Left hindlimb (tissue), 1 donor: ENCODE data around the gene PPP1R12C.
A peak's percentile ranks its signal among the peaks of the same experiment; 100 is the strongest.
"Not testable (repeated sequence)": the region's sequence is repeated elsewhere in the genome, so short reads cannot be mapped to it uniquely, and the experiment has no call there.

Source experiments
- DNase-seq: peaks from one replicate; pipeline ENCODE4 v3.0.0-alpha.2; 2018

PPP1R12C gene

DNA sequence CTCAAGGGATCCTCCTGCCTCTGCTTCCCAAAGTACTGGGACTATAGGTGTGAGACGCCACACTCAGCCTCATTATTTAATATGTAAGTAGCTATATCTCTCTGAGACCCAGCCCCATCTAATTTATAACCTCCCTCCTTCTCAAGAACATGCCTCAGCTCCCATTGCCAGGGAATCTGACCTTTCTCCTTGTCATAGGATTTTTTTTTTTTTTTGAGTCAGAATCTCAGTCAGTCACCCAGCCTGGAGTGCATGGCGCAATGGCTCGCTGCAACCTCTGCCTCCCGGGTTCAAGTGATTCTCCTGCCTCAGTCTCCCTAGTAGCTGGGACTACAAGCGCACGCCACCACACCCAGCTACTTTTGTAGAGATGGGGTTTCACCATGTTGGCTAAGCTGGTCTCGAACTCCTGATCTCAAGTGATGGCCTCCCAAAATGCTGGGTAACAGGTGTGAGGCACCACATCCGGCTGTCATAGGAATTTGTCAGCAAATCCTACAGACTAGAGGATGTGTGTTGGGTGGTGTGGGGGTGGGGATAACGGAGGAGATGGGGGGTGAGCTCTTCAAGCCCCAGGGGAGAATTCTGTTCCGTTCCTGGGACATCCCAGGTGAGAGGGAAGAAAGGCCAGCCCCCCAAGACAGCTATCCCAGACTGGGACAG lies 46.8 kb downstream of the PPP1R12C start:
- no peak for DNase-seq

DNA sequence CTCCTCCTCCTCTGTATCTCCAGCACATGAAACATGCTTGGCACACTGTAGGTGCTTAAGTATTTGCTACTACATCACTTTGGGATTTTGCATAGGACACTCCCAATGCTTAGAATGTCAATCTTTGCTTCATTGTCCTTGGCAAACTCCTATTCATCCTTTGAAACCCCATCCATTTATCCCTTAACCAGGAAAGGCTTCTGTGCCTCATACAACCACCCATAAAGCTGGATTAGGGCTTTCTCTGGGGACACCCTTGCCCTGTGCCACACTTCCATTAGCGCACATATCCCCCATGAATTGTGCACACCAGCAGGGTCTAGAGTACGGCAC lies 47.6 kb downstream of the PPP1R12C start:
- no peak for DNase-seq

DNA sequence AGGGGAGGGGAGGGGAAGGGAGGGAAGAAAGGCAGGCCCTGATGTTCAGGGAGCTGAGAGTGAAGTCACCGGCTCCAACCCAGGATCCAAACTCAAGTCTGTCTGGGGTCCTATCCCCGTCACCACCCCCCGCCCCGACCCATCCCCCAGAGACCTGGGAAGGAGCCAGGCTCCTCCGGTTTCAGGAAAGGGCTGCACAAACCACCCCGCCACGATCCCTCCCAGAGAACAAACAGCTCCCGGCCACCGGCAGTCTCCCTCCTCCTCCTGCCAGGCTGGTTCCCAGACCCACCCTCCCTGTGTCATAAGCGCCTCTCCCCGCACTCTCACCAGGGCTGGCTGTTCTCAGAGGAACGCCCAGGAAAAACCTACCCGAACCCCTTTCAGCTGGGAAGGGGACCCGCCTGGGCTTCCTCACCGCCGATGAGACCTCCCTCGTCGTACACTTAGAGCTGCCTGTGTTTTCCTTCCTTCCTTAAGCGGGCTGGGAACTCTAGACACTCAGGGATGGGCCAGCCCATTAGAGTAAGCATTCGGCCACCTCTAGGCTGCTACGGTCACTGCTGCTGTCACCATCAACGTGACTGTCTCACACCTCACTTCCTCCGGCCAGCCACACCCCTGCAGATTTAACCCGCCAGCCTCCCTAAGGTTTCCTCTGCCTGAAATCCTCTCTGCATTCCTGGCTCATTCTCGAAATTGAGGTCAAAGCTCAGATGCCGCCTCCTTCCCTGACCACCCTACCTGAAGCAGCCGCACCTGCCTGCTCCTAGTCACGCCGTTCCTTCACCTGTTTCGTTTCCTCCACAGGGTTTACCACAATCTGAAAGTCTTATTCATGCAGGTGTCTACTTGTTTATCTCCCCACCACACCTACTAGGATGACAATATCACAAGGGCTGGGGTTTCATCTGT lies 48.2 kb downstream of the PPP1R12C start:
- peak; percentile 66 for DNase-seq

DNA sequence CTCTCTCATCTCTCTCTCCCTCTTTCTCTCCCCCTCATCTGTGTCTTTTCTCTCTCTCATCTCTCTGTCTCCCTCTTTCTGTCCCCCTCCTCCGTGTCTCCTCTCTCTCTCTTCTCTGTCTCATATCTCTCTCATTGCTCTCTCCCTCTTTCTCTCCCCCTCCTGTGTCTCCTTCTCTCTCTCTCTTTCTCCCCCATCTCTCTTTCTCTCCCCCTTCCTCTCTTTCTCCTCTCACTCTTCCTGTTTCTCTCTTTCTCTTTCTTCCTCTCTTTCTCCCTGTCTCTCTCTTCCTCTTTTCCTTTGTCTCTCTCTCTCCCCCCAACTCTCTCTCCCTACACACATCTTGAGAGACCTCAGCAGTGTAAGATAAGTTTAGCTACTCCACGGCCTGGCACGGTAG lies 49.6 kb downstream of the PPP1R12C start:
- no peak for DNase-seq

DNA sequence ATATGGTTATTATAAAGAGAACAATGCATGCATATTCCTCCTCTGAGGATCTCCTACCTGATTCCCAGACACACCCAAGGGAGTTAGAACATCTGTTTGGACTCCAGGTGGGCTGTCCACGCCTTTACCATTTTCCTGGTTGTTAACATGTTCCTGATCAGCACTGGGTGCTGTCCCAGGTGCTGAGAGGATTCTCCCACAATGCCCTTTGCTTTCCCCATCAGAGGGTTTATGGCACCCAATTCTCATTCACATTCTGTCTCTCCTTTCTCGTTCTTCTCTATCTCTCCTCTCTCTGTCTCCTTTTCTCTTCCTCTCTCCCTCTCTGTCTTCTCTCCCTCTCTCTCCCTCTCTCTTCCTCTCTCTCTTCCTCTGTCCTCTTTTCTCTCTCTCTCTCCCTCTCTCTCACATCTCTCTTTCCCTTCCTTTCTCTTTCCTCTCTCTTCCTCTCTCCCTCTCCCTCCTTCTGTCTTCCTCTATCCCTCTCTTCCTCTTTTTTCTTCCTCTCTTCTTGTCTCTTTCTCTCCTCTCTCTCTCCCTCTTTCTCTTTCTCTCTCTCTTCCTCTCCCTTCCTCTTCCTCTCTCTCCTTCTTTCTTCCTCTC lies 51.2 kb downstream of the PPP1R12C start:
- DNase-seq, result no peak

DNA sequence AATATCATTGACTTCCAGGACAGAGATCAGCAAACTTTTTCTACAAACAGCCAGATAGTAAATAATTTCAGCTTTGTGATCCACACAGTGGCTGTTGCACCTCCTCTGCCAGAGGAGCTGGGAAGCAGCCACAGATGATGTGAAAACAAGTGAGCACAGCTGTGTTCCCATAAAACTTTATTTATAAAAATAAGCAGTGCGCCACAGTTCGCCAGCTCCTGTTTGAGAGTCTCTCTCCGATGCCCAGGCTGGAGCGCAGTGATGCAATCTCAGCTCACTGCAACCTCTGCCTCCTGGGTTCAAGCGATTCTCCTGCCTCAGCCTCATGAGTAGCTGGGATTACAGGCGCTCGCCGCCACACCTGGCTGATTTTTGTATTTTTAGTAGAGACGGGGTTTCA lies 51.9 kb downstream of the PPP1R12C start:
- DNase-seq, result not testable (repeated sequence)

DNA sequence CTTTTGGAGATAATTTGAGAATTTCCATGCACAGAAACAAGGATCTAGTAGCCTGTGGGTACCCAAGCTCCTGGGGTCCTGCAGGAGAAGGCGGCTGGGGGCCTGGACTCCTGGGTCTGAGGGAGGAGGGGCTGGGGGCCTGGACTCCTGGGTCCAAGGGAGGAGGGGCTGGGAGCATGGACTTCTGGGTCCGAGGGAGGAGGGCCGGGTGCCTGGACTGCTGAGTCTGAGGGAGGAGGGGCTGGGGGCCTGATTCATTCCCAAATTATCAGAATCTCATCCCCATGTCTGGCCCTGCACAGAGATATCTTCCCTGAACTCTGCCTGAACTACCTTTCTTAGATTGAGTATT lies 54.0 kb downstream of the PPP1R12C start:
- DNase-seq, result no peak

DNA sequence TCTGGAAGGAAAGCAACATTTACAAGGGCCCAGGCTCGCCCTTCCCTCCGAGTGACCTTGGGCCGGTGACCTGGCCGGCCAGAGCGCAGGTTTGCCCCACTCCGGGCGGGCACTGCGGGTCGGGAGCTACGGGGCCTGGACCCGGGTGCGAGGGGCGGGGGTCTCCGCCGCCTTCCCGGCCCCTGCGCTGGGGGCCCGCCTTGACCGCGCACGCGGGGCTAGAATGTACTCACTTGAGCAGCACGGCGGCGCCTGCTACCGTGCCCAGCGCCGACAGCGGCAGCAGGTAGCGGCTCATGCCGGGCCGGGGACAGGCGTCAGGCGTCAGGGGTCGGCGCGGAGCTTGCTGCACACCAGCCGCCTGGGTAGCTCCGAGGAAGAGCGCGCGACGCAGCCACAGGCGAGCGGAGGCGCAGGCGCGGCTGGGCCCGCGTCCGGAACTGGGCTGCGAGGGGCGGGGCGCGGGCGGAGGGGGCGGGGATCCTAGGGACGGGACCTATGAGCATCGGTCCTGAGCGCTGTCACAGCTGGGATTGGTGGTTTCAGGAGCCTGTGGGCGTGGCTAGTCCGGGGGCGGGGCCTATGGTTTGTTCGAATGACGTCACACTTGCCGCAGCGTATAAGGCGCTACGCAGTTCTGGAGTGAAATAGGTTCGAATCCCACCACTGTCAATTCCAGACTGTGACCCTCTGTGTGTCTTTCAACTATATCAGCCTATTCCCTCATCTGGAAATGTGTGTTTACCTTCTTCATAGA lies 54.5 kb downstream of the PPP1R12C start, which contains the start of gene RDH13:
RDH13 (minus strand) TSS at position 414 of the 757 bp plus-strand sequence; CDS start at position 298, 116 bp downstream.
- peak; percentile 97 for DNase-seq

DNA sequence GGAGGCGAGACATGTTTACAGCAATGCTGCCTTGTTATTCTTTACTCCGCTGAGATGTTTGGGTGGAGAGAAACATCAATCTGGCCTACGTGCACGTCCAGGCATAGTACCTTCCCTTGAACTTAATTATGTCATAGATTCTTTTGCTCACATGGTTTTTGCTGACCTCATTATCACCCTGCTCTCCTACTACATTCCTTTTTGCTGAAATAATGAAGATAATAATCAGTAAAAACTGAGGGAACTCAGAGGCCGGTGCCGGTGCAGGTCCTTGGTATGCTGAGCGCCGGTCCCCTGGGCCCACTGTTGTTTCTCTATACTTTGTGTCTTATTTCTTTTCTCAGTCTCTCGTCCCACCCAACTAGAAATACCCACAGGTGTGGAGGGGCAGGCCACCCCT lies 57.1 kb downstream of the PPP1R12C start:
- not testable (repeated sequence) for DNase-seq

DNA sequence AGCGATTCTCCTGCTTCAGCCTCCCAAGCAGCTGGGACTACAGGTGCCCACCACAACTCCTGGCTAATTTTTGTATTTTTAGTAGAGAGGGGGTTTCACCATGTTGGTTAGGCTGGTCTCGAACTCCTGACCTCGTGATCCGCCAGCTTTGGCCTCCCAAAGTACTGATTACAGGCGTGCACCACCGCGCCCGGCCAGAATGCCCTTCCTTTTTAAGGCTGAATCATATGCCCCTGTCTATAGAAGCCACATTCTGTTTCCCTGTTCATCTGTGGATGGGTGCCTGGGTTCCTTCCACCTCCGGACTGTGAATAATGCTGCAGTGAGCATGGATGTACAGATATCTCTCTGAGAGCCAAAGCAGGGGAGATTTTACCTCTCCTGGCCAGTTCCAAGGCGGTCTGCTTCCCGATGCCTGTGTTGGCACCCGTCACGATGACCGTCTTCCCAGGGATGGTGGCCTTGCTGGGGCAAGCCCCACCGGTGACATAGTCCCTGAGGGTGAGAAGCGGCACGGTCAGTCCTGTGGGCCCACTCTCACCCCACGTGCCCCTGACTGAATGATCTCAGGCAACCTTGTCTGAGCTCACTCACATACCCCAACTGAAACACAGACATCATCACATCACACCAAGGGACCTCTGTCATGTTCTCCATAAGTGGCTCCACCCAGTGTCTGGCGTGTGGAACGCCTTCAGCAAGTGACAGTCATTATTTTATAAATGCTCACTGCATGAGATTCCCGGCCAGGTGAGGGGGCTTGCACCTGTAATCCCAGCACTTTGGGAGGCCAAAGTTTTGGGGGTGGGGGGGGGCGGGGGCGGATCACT lies 58.4 kb downstream of the PPP1R12C start:
- no peak for DNase-seq

DNA sequence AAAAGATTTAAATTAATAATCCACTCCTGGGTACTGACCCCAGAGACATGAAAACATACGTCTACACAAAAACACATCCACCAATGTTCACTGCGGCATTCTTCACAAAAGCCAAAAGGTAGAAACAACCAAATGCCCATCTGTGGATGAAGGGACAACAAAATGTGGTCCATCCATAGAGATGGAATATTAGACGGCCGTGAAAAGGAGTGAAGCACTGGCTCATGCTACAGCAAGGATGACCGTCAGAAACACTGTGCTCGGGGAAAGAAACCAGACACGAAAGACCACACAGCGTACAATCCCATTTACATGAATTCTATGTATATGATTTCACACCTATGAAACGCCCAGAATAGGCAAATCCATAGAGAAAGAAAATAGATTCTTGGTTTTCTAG lies 60.6 kb downstream of the PPP1R12C start:
- no peak for DNase-seq

DNA sequence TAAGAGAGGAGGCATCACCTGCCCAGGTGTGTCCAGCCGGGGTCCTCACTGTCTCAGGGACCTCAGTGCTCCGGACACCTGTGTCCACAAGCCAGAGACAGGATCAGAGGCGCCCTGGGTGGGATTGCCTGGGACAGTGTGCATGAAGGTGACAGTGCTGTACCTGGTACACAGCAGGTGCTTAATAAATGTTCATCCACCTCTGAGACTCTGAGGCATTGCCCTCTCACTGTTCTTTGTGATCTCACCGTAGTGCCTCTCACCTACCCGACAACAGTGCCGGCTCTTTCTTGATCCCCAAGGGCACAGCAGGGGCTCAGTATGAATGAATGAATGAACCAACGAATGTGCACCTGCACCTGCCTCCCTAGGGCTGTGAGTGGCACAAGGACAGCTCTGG lies 63.7 kb downstream of the PPP1R12C start:
- no peak for DNase-seq

DNA sequence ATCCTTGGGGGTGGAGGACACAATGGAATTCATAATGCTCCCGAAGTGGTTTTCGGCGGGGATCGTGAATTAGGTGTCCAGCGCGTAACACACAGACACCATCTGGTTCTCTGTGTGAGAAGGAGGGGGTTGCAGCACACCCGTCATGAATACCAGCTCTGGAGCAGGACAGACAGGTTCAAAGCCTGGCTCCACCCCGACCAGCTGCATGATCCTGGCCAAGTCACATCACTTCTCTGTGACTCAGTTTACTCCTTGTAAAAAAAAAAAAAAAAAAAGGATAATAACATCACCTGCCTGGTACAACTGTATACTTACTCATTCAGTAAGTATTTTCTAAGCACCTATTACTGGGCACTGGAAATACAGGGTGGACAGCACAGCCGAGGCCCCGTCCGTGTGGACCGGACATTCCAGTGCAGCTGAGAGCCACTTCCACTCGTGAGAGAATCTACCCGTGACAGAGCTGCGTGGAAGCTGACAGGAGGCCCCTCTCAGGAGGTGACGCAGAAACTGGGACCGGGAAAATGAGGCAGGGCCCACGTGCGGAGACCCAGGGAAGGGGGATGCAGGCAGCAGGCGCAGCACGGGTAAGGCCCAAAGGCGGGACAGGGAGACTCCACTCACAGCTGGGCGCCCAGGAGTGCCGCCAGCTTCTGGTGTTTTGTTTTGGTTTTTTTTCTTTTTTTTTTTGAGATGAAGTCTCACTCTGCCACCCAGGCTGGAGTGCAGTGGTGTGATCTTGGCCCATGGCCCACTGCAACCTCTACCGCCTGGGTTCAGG lies 66.5 kb downstream of the PPP1R12C start:
- no peak for DNase-seq

DNA sequence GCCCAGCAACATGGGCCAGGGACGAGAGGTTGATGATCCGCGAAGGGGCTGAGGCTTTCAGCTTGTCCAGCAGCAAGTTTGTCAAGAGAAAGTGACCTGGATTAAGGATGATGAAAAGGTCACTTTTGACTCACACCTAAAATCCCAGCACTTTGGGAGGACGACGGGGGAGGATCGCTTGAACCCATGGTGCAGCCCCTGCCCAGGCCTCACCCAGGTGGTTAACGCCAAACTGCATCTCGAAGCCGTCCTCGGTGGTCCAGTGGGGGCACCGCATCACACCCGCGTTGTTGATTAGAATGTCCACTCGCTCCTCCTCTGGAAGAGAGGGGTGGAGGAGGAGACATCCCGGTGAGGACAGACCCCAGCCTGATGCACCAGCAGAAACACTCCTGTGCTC lies 69.0 kb downstream of the PPP1R12C start:
- no peak for DNase-seq

DNA sequence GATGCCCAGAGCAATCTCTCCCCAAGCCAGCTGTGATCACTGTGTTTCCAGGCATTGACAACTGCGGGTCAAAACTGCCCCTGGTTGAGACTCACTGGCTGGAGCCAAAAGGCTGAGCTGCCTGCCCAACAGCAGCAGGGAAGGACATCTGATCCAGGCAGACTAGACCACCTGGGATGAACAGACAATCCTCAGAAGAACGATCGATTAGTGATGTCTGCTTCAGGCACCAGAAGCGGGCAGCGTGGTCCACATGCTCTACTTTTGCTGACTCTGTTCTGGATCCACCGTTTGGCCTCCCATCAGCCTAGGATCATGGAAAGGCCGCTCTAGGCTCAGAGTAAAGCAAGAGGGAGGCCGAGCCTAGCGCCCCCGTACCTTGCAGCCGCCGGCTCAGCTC lies 69.5 kb downstream of the PPP1R12C start:
- DNase-seq, result no peak

DNA sequence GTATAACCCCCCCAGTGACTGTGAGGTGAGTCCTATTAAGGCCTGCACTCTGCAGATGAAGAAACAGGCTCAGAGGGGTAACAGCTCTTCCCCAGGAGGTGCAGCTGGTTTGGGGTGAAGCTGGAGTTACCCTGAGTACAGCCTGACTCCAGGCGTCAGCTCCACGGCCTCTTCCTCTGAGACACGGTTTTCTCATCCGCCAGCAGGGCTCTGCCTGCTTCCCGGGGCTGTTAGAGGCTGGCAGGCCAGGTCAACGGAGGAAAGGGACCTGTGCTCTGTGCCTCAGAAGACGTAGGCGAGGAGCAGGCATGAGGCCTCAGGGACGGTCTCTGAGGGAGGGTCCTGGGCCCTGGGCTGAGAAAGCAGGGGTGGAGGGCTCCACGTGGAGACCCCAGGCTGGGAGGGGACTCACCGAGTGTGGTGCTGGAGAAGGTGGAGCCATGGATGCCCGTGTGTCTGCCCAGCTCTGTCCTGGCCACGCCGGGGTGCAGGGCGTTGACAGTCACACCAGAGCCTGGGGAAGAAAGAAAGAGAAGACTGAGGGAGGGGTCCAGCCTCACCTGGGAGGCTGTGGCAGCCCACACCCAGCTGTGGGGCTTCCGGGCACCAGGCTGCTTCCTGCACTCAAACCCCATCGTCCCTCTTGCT lies 70.3 kb downstream of the PPP1R12C start:
- peak; percentile 12 for DNase-seq

DNA sequence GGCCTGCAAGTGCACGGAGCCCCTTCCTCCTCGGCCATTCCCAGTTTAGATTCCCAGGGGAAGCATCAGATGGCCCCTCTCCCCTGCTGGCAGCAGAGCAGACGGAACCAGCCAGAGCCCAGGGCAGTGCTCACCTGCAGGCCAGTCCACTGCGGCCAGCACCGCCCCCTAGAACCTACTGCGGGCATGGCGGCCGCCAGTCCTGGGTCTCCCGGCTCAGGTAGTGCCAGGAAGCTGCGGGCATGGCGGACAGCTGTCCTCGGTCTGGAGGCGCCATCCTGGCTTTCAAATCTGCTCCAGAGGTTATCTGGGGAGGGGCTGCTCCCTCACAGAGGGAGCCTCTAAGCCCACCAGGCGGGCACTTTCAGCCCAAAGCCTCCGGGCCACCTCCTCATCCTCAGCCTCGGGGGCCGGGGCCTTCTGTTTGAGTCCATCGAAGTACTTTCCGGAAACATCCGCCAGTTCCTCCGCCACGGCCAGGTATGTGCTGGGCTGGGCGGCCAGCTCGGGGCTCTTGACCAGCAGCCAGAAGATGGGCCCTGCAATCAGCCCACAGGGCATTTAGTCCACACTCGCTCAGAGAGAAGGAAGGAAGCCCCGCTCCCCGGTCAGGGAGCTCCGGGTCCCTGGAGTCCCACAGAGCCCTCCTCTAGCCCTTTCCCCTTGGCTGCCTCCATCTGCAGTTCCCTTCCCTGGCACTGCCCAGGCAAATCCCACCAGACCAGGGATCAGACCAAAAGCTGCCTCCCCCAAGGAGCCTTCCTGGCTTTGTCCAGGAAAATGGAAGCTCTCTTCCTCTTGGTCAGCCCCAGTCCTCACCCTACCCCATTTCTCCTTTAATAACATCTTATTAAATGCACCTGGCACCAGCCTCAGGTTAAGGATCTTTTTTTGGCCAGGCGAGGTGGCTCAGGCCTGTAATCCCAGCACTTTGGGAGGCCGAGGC lies 72.4 kb downstream of the PPP1R12C start:
- no peak for DNase-seq

DNA sequence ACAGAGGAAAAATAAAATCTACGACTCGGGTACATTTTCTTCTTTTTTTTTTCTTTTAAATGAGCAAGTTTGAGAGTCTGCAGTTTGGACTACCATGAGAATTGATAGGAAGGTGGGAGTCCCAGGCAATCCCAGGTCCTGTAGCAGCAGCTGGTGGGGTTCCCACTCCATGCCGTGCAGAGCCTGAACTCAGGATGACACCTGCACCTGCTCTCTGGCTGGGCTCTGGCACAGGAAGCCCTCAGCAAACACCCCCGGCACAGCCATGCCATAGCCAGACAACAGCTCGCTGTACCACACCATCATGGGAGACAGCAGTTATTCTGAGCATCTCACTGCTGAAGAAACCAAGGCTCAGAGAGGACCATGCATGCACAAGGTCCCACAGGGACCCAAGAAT lies 73.2 kb downstream of the PPP1R12C start:
- no peak for DNase-seq

DNA sequence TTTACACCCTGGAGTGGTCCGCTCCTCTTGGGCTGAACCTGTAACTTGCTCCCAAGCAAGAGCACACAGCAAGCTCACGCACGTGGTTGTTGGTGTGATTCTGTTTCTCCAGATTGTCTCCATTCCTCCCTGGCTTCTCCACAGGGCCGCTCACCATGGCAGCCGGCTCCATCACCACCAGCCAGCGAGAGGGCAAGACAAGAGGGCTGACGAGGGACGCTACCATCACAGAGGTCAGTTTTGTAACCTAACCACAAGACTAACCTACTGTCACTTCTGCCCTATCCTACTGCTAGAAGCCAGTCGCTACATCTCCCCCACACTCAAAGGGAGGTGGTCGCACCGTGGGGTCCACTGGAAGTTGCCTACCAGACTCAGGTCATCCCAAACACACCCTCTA lies 74.7 kb downstream of the PPP1R12C start:
- no peak for DNase-seq

DNA sequence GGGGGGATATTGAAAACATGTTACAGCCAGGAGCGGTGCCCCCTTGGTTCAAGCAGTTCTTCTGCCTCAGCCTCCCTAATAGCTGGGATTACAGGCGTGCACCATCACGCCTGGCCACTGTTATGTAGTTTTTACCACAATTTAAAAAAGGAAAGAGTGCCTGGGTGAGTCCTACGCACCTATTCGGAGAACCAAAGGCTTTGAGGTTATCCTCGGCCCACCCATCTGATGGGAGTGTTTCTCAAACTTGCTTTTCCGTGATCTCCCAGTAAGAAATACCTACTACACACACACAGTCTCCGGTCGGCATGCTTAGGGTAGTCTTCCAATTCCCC lies 75.1 kb downstream of the PPP1R12C start:
- DNase-seq, result no peak
